NCI-H1417 treated with DMSO at 0.1 percent for 48 hours (cell line): ENCODE data around the gene NOX1.
"Not testable (repeated sequence)": the region's sequence is repeated elsewhere in the genome, so short reads cannot be mapped to it uniquely, and the experiment has no call there.

ENCODE experiments used
- DNase-seq: peaks from one replicate; lab custom pipeline; 2025; lab: John Stamatoyannopoulos, UW

The NOX1 gene

GRCh38 chrX:100819534-100819836, 54.7 kb downstream of the NOX1 start:
- no peak for DNase-seq

- no peak for DNase-seq
These were observed 56.8 kb downstream of the NOX1 start for GRCh38 chrX:100817340-100817739.

GRCh38 chrX:100812216-100813158, 61.7 kb downstream of the NOX1 start:
- no peak for DNase-seq

- DNase-seq: not testable (repeated sequence)
These were observed 65.9 kb downstream of the NOX1 start for GRCh38 chrX:100808265-100808664.

- DNase-seq: no peak
These were observed 69.4 kb downstream of the NOX1 start for GRCh38 chrX:100804780-100805179.

GRCh38 chrX:100802843-100803242, 71.3 kb downstream of the NOX1 start:
- no peak for DNase-seq

GRCh38 chrX:100798484-100799214, 75.5 kb downstream of the NOX1 start:
- no peak for DNase-seq

GRCh38 chrX:100797359-100797758, 76.8 kb downstream of the NOX1 start:
- DNase-seq: no peak

GRCh38 chrX:100796371-100796770, 77.8 kb downstream of the NOX1 start:
- not testable (repeated sequence) for DNase-seq
